HL-60/S4 treated with phorbol 12-myristate 13-acetate at 8.2 ng/mL for 4 days and 3 days (cell line): ENCODE data around the gene XPOT.

Experiments
- in situ Hi-C: fragments of 300-500 bp; cut with MboI; formaldehyde crosslinking; loops from 2 replicates; pipeline ENCODE4 v1.15.0; 2022; ENCODE audit warnings: low sequenced_read_pairs

XPOT gene

DNA sequence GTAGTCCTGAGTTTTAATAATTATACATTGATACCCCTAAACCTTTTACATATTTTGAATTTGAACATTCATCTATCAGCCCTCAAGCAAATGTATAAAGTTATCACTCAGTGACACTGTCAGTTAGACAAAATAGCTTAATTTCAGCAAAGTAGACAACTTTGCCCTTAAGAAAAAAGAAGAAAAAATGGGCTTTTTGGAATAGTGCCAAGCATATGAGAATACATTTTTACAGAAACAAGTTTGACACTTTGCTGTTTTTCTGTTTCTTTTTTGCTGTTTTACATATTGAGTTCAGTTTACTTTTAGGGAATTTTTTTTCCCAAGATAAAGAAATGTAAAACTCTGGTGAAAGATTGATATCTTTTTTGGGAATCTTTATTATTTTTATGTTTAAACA lies 62.0 kb downstream of the XPOT start:
- in situ Hi-C loops: no loop called here

DNA sequence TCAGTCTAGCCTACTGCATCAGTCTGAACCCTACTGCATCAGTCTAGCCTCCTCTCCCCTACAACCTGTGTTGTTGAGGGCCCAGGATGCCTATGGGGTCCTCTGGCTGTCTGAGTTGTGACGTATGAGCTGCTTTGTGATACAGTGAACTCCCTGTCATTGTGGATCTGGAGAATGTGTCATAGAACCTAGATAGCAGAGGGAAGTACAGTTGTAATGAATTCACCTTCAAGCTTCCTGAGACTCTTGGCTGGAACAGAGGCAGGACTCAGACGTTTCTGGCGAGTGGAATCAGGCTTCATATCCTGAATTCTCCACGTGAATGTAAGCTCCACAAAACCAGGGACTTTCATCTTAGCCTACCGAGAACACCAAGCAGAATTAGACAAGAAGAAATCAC lies 64.8 kb downstream of the XPOT start:
- in situ Hi-C loops: no loop called here

DNA sequence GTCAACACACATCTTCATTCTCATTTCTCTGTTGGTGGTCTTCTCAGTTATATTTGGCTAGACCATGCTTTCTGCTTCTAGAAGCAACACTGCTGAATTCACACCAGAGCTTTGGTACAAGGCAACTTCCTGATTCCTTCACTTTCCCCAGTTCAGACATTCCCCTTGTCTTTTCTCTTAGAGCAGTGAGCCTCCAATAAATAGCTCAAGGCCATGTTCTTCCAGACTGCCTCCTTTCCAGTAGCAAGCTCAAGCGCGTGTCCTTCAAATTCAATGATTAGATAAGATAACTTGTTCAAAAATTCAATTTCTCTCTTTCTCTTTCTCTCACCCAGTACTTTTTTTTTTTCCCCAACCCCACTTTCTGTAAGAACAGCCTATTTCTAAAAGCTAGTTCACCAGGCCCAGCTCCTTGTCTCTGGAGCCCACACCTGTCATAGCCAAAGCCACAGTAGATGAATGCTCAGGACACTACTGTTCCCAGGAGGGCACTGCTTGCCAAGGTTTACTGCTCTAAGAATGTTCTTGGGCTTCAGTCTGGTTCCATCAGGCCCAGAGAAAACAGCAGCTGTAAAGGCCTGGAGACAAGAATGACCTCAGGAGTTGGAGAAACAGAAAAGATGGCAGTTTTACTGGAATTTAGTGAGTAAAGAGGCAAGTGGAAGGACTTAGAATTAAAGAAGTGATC lies 65.4 kb downstream of the XPOT start:
- in situ Hi-C loops: no loop called here

DNA sequence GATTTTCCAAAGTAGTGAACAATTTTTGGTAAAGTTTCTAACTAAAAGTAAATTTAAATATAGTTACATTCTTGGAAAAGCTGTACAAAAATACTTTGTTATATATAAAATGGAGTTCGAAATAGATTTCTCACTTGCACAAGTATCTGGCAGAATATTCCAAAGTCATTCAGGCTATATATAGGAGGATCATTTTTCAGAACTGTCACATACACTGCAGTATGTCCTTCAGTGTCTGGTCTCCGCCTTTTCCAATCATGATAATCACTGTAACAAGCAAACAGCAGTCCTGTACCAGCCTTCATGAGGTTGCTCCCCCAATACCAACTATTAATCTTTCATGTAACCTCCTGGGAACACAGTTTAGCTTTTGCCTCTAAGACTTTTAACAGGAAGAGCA lies 66.3 kb downstream of the XPOT start:
- in situ Hi-C loops: no loop called here

DNA sequence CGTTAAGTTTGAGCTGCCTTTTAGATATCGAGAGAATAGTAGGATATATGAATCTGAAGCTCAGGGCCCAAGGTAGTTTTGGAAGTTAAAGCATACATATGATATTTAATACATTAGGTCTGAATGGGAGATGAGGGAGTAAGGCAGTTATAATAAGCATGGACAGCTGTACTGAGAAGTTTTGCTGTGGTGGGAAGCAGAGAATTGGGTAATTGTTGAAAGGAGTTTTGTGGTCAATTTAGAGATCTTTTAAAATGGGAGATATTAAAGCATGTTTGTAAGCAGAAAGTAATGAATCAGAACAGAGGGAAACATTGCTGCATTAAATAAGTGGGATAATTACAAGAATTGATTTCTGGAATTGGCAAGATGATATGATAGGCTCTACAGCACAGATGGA lies 69.0 kb downstream of the XPOT start:
- in situ Hi-C loops: no loop called here

DNA sequence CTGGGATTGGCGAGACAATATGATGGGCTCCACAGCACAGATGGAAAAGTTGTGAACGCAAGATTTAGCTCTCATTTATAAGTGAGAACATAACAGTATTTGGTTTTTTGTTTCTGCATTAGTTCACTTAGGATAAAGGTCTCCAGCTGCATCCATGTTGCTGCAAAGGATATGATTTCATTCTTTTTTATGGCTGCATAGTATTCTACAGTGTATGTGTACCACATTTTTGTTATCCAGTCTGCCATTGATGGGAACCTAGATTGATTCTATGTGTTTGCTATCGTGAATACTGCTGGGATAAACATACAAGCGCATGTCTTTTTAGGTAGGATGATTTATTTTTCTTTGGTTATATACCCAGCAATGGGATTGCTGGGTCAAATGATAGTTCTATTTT lies 71.3 kb downstream of the XPOT start:
- in situ Hi-C loops: no loop called here

DNA sequence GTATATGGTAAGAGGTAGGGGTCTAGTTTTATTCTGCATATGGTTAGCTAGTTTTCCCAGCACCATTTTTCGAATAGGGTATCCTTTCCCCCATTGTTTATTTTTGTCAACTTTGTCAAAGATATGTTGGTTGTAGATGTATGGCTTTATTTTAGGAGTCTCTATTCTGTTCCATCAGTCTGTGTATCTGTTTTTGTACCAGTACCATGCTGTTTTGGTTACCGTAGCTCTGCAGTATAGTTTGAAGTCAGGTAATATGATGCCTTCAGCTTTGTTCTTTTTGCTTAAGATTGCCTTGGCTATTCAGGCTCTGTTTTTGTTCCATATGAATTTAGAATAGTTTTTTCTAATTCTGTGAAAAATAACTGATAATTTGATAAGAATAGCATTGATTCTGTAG lies 72.7 kb downstream of the XPOT start:
- in situ Hi-C loops: no loop called here

DNA sequence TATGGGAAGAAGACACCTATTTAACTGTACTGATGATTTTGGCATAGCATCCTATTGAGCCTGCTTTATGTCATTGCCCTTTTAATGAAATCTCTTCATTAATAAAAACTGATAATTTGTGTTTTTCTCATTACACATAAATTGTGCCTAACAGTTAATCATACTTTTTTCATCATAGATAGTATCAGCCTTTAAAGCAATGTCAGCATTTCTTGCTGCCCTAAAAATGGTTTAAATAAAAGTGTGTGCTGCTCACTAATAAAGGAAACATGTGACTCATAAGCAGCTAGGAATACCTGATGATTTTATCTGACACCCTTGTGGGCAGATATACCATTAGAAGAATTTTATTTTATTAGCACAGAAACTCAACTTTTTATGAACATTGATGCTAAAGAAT lies 74.5 kb downstream of the XPOT start:
- in situ Hi-C loops: no loop called here

DNA sequence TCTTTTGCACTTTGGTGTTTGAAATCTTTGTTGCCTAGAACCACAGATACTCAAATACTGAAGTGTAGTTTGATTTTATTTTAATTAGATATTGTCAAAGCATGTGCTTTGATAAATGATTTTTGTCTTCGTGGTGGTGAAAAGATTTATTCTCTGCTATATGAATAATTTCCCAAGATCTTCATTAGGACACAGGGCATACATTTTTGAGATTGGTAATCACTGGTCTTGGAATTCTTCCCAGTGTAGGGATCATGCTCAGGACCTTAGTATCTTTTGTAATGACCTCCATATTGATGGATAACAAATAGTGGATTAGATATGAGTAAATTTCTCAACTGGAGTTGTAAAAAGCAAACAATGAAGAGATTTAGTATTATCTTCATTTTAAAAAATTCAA lies 76.0 kb downstream of the XPOT start:
- in situ Hi-C loops: no loop called here

DNA sequence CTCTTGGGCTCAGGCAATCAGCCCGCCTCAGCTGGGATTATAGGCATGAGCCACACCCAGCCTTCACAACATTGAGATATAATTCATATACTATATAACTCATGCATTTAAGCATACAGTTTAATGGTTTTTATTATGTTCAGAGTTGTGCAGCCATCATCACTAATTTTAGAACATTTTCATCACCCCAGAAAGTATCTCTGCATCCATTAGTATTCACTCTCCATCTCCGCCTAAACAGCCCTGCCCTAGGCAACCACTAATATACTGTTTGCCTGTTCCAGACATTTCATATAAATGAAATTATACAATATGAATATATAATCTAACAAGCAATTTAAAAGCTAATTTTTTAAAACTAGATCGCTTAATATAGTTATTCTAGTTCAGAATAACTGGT lies 82.5 kb downstream of the XPOT start:
- in situ Hi-C loops: no loop called here

DNA sequence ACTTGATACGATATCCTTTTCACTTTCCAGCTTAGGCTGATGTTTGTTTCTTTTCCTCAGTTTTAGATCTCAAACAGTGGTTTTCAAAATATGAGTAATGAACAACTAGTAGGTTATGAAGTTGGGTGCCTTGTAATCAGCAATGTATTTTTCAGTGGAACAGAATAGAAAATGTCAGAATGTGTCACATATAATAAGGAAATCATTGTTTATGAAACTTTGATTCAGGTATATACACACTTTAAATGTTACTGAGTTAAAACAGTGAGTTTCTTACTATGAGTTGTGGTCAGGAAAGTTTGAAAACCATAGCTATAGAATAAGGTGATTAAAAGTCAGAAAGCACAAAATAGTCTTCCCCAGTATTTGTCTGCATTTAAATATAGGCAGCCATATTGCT lies 87.5 kb downstream of the XPOT start:
- in situ Hi-C loops: no loop called here

DNA sequence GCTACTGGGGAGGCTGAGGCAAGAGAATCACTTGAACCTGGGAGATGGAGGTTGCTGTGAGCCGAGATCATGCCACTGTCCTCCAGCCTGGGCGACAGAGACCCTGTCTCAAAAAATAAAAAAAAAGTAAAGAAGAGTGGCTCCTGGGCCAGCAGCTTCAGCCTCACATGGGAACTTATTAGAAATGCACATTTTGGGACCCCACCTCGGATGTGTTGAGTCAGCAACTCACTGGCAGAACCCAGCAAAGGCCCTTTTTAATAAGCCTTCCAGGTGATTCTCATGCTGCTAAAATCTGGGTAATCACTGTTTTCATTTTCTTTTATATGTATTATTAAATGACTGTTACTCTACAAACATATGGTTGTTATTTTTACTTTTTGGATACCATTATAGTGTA lies 89.3 kb downstream of the XPOT start:
- in situ Hi-C loops: no loop called here

DNA sequence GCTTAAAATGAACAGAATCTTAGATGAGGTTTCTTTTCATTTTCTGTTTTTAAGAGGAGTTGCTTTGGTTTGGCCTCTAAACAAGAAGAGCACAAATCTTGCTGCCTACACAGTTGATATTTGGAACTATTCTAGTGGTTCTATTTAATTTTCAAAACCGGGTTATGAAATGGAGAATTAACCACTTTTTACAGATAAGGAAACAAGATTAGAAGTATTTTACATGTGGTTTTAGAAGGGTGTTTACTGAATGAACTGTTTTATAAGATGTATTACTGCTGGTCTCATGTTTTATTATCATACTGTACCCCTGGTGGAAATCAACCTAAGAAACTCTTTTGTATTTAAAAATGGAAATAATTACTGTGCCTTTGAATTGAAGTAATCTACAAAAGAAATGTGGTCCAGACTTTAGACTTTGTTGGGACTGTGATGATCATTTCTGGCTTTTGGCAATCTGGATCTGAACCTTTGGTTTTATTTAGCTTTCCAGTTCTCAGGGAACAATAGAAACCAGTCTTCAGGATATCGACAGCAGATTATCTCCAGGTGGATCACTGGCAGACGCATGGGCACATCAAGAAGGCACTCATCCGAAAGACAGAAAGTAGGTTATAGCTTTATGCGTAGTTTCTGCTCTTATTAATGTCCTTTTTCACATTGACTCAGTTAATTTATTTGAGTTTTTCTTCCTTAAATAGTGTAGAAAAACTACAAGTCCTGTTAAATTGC lies 91.0 kb downstream of the XPOT start:
- in situ Hi-C loops: no loop called here

DNA sequence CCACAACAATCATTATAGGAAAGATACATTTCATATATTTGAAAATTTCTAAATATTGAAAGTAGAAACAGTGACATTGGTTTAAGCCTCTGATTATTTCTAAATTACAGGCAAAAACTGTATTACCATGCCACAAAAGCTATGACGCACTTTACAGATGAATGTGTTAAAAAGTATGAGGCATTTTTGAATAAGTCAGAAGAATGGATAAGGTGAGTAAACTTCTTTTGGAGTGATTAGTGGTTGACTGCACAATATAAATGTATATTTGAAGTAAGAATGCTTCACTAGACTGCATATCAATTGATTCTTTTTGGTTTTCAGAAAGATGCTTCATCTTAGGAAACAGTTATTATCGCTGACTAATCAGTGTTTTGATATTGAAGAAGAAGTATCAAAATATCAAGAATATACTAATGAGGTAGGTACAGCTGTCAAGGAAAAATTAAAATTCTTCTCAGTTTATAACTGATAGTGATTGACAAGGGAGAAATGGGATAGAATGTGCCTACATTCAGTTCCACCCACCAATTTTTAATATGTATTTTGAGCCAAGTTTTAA lies 92.7 kb downstream of the XPOT start:
- in situ Hi-C loops: no loop called here

DNA sequence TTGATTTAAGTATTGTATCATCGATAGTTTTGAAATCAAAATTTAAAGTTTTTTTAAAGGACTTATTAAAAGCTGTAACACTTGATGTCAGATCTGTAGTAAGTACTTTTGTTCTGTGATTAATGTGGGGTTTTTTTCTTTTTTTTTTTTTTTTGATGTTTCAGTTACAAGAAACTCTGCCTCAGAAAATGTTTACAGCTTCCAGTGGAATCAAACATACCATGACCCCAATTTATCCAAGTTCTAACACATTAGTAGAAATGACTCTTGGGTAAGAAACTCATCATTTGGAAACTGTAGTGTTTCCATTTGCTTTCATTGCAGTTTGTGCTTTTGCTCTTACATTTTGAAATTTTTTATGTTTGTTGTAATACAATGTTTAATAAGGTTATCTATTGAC lies 93.3 kb downstream of the XPOT start:
- in situ Hi-C loops: no loop called here

DNA sequence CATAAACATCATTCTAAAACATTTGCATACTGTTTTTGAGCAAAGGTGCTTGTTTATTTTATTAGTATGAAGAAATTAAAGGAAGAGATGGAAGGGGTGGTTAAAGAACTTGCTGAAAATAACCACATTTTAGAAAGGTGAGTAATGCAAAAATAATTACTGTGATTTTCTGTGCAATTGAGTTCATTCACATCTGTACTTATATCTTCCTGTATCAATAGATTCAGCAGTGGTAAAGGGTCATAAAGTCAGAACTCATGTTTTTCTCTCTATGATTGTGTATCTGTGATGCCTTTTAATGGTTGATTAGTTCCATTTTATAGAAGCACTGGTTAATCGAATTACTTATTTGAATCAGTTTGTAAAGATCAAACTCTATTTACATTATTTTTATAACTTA lies 93.7 kb downstream of the XPOT start:
- in situ Hi-C loops: no loop called here

DNA sequence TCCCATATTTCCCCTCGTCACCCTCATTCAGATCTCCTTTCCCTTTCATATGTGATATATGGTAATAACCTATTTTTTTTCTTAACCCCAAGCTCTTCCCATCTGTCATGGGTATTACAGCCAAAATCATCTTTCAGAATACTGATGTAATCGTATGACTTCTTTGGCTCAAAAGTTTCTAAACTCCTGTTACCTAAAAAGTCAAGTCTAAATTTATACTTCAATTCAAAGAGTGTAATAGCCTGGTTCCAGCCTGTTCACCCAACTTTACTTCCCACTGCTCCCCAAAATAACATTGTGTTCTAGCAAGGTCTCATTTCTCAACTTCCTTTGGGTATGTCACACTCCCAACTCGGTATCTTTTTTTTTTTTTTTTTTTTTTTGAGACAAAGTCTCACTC lies 96.2 kb downstream of the XPOT start:
- in situ Hi-C loops: no loop called here
